Measurements from ENCODE around the gene LGALS8.

DNA sequence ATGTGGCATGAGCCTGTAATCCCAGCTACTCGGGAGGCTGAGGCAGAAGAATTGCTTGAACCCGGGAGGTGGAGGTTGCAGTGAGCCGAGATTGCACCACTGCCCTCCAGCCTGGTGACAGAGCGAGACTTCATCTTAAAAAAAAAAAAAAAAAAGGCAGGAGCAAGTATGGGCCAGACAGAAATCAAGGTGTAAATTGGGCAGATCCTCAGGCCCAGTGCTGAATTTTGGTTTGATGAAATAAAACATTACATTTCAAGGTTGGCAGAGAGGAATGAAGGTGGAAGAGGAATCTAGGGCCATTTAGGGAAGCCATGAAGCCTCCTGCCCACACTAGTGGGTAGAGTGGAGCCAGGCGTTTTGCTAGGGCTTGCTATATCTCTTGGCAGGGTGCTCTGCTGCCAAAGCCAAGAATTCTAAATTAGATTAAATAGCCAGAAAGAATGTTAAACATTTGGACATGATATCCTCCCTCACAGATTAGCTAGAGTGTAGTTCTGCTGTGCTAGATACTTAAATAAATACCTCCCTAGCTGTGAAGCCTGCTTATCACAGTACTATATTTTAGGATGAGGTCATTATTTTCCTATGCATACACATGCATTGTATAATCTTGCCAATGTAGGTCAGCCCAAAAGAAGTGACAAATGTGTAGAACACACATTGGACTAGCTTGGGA lies 16.6 kb upstream of the LGALS8 start:
- TF ChIP-seq ARNTL (CRISPR knock-in tag; IDR thresholded peaks at IDR 0.05; ENCODE audit: borderline replicate concordance, low read depth) (no peak), ISL1 (CRISPR knock-in tag; IDR thresholded peaks at IDR 0.05) (peak; percentile 85)
